Esophagus squamous epithelium (tissue), 5 donors: ENCODE measurements around the gene CLIC4. TPM values are rescaled to one million over a fixed set of nuclear protein-coding genes. Genes with fewer than 3 reads are reported as not detected.

Experiments used
- DNase-seq: peaks from one replicate; lab custom pipeline; 2025; lab: John Stamatoyannopoulos, UW
- H3K27ac ChIP-seq, 4 donors: fragments of 200-600 bp; sonication (generic); one replicate each; pipeline ENCODE4 v1.5.1; 2016 to 2019; ENCODE audit warnings: mild to moderate bottlenecking in 1 of 4
- H3K27me3 ChIP-seq, 4 donors: fragments of 200-600 bp; sonication (generic); 1 replicate in 3 of 4; 2 replicates in 1 of 4; pipeline versions ENCODE4 v1.5.1 to v1.6.0; 2017 to 2021; ENCODE audit warnings: antibody characterized with exemption in 1 of 4
- H3K36me3 ChIP-seq, 3 donors: fragments of 200-600 bp; sonication (generic); one replicate each; pipeline ENCODE4 v1.5.1; 2016 to 2019
- H3K4me1 ChIP-seq, 3 donors: fragments of 200-600 bp; sonication (generic); one replicate each; pipeline ENCODE4 v1.5.1; 2017 to 2019
- H3K4me3 ChIP-seq, 4 donors: fragments of 200-600 bp; sonication (generic); 1 replicate in 3 of 4; 2 replicates in 1 of 4; pipeline ENCODE4 v1.5.1; 2016 to 2019; ENCODE audit warnings: mild to moderate bottlenecking in 2 of 4, moderate library complexity in 1 of 4
- H3K9me3 ChIP-seq, 3 donors: fragments of 200-600 bp; sonication (generic); one replicate each; pipeline ENCODE4 v1.5.1; 2016 to 2019
- CTCF ChIP-seq, 6 experiments: fragments of 450-650 bp in 4 of 6; fragments of 200-600 bp in 2 of 6; sonication (generic) in 2 of 6; IDR thresholded peaks; one replicate each; pipeline ENCODE4 v1.5.1; 2016 to 2019; ENCODE audit warnings: antibody characterized with exemption in 6 of 6, mild to moderate bottlenecking in 4 of 6, moderate library complexity in 4 of 6
- POLR2A ChIP-seq, 4 donors: fragments of 450-650 bp; IDR thresholded peaks; one replicate each; pipeline ENCODE4 v1.6.1; 2017; ENCODE audit warnings: antibody characterized with exemption in 4 of 4, mild to moderate bottlenecking in 4 of 4, moderate library complexity in 3 of 4
- WGBS, 2 donors: methylation state at CpG; one replicate each; pipeline ENCODE4 v1.1.5; 2018; 5-methylcytosine and 5-hydroxymethylcytosine counted together
- intact Hi-C: fragments of 100-400 bp; cut with DNase I; formaldehyde crosslinking; loops from one replicate; pipeline ENCODE4 v1.15.0; 2022
- total RNA-seq, 4 donors: library from RNA; depleted of rRNA; stranded (reverse); fragments of >200 nt; gene quantifications; one replicate each; pipeline ENCODE4 v1.1.0, GENCODE V29; 2016
- donor health status: DM: yes; HTN: yes; CAD: no.

Gene CLIC4
- total RNA-seq, 4 donors from 2014 or later, result 22.3 to 204 (median 69.0) TPM

DNA sequence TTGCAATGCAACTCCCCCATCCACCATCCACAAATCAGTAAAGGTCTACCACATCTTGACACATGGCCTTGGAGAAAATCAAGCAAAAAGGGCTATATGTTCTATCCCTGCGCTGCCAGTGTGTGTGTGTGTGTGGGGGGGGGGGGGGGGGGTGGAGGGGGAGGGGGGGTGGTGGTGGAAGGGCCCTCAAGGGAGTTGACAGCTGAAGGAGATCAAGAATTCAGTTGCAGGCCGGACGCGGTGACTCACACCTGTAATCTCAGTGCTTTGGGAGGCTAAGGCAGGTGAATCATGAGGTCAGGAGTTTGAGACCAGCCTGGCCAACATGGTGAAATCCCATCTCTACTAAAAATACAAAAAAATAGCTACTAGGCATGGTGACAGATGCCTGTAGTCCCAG is 37.6 kb upstream of the CLIC4 start:
- Histone ChIP-seq H3K4me3 (no peak overlapping the region), H3K27ac (no peak overlapping the region), H3K36me3 (no peaks in the 10 kb centered on the region), H3K9me3 (no peaks in the 10 kb centered on the region), H3K4me1 (peaks cover 0 to 21% (median 0%) of the 10 kb centered on the region in 3 donors), H3K27me3 (no peaks in the 10 kb centered on the region)
- intact Hi-C loops, result no loop called here
- TF ChIP-seq CTCF (IDR thresholded peaks at IDR 0.05) (no peak), POLR2A (IDR thresholded peaks at IDR 0.05) (no peak)
- 61 to 75% methylated on average over 3 of the region's 4 CpGs for WGBS, 2 donors
- no peak for DNase-seq

DNA sequence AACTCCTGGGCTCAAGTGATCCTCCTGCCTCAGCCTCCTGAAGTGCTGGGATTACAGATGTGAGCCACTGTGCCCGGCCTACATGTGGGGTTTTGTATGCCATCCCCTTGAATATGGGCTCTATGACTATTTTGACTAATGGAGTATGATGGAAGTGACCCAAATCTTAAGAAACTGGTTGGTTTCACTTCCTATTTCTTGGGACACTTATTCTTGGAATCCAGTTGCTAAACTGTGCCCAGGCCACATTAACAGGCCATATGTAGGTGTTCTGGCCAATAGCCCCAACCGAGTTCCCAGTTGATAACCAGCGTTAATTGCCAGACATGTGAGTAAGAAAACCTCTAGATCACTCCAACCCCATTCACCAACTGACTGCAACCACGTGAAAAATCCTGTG is 36.3 kb upstream of the CLIC4 start:
- DNase-seq, result no peak
- Histone ChIP-seq H3K4me1 (peaks cover 0 to 21% (median 0%) of the 10 kb centered on the region in 3 donors), H3K27me3 (no peaks in the 10 kb centered on the region), H3K27ac (no peak overlapping the region), H3K36me3 (no peaks in the 10 kb centered on the region), H3K9me3 (no peaks in the 10 kb centered on the region), H3K4me3 (no peak overlapping the region)
- TF ChIP-seq CTCF (IDR thresholded peaks at IDR 0.05) (no peak), POLR2A (IDR thresholded peaks at IDR 0.05) (no peak)
- intact Hi-C loops, result no loop called here
- 76 to 84% methylated on average over 4 of the region's 4 CpGs for WGBS, 2 donors

DNA sequence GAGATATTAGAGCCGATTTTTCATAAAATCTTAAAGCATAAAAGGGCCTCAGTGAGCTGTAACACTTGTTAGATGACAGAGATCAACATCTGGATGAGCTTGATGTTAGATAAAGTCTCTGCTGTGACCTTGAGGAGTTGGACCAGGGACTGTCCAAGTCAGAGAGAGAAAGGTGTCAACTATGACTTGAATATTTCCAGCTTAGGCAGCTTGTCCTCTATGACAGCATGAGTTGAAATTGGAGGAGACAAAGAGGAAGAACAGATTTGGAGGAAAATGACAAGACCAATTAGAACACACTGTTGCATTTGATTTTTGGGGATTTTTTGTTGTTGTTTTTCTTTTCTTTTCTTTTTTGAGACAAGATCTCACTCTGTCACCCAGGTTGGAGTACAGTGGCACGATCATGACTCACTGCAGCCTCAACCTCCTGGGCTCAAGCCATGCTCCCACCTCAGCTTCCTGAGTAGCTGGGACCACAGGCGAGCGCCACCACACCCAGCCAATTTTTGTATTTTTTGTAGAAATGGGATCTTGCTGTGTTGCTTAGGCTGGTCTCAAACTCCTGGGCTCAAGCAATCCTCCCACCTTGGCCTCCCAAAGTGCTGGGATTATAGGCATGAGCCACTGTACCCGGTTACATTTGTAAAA is 35.3 kb upstream of the CLIC4 start:
- 59 to 66% methylated on average over 5 of the region's 5 CpGs for WGBS, 2 donors
- no peak overlapping the region for H3K4me3 ChIP-seq
- H3K9me3 ChIP-seq, result no peaks in the 10 kb centered on the region
- intact Hi-C loops, result no loop called here
- H3K4me1 ChIP-seq, result peaks cover 0 to 14% (median 0%) of the 10 kb centered on the region in 3 donors
- DNase-seq, result no peak
- no peaks in the 10 kb centered on the region for H3K27me3 ChIP-seq
- H3K27ac ChIP-seq, result peak overlapping the region in 1 of 4 donors; percentile 11
- H3K36me3 ChIP-seq, result no peaks in the 10 kb centered on the region
- TF ChIP-seq CTCF (IDR thresholded peaks at IDR 0.05), result no peak
- no peak for TF ChIP-seq POLR2A (IDR thresholded peaks at IDR 0.05)

- Histone ChIP-seq H3K9me3 (no peaks in the 10 kb centered on the region), H3K4me3 (no peak overlapping the region), H3K27me3 (no peaks in the 10 kb centered on the region), H3K36me3 (no peaks in the 10 kb centered on the region), H3K4me1 (no peaks in the 10 kb centered on the region), H3K27ac (no peak overlapping the region)
- intact Hi-C loops, result no loop called here
- TF ChIP-seq POLR2A (IDR thresholded peaks at IDR 0.05) (no peak), CTCF (IDR thresholded peaks at IDR 0.05) (no peak)
- WGBS, 2 donors, result 81 to 93% methylated on average over 4 of the region's 4 CpGs
- DNase-seq, result no peak
These were observed 33.9 kb upstream of the CLIC4 start for GRCh38 chr1:24711329-24711728.

DNA sequence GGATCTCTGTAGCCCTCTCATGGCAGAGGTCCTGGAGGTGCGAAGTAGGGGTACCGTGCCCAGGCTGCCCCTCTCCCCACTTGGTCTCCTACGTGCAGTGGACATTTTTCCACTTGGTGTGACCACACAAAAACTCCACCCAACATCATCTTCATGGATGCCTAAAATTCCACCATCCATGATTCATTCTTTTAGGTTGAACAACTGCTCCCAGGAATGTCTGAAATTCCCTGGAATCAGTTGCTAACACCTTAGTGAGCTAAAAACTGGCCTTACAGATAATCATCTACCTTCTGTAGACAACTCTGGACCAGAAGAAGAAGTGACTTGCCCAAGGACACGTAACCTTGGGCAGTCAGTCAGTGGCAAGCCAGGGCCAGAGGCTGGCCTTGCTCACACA is 32.1 kb upstream of the CLIC4 start:
- DNase-seq, result no peak
- Histone ChIP-seq H3K27ac (no peak overlapping the region), H3K27me3 (no peaks in the 10 kb centered on the region), H3K9me3 (no peaks in the 10 kb centered on the region), H3K4me1 (peaks cover 0 to 2% (median 2%) of the 10 kb centered on the region in 3 donors), H3K36me3 (no peaks in the 10 kb centered on the region), H3K4me3 (no peak overlapping the region)
- intact Hi-C loops, result no loop called here
- no peak for TF ChIP-seq CTCF (IDR thresholded peaks at IDR 0.05)
- no peak for TF ChIP-seq POLR2A (IDR thresholded peaks at IDR 0.05)
- WGBS, 2 donors, result 89 to 95% methylated on average over 3 to 4 of the region's 4 CpGs
